GM18858 (cell line): Measurements from ENCODE around the gene SLC5A12.
"Not testable (repeated sequence)": the region's sequence is repeated elsewhere in the genome, so short reads cannot be mapped to it uniquely, and the experiment has no call there.

Experiments
- ATAC-seq: cut with Tn5 transposase; IDR thresholded peaks from one replicate; pipeline ENCODE4 v1.9.1; 2021; ENCODE audit not compliant: unreplicated experiment

SLC5A12 gene

DNA sequence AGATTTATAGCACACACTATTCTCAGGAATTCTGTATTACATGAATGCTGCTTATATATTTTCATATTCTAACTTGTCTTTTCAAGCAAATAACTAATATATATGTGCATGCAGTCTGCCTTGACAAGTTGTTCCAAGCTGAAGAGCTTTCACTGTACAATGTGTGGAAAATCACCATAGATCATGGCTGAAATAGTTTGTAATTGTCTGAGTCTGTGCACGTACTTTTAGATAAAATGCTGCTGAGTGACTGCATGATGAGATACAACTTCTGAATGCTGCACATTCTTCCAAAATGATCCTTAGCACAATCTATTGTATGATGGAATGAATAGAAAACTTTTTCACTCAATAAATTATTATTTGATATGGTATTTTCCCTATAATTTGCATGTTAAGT, 58.9 kb downstream of the SLC5A12 start:
- ATAC-seq = no peak

DNA sequence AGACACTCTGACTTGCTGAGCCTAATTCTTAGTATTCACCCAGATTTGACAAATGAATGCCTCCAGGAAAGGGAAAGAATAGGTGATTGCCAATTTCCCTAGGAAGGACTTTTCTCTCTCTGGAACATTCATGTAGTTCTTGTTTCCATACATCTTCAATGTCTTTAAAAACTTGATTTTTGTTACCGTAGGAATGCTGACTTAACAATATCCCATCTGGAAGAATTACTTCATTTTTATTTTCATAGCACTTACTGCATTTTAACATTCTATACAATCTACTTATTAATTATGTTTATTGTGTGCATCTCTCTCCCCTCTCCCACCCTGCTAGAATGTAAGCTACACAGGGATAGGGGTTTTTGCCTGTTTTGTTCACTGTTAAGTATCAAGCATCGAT, 66.6 kb downstream of the SLC5A12 start:
- ATAC-seq = no peak

DNA sequence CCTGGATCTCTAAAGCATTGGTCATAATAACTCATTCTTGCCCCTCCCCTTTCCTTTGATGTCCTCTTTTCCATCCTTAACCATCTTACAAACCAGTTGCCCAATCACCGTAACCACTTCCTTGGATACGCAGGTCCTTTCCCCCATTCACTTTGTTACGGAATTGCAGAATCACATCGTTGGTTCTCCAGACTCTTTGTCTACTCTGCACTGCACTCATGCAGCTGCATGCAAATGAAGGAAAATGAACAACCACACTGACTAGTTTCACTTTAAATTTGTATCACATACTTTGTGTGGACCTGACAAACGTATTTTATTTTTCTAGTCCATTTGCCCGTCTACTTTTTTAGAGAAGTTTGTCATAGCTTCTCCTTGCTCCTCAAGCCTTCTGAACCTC, 69.9 kb downstream of the SLC5A12 start:
- ATAC-seq = no peak

DNA sequence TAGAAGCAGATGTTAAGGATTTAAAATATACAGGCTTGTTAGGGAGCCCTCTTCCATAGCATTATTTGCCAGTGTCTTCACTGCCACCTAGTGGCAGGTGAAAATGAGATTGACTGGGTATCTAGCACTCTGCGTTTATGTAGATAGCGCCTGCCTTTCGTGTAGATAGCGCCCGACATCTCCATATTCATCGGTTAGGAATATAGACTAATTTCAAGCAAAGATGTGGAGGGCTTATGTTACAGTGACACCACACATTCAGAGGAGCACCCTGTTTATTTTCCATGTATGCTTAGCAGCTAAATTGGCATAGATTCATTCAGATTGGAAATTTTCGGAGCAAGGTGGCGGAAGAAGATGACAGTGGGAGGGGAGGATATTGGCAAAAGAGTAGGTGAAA, 72.0 kb downstream of the SLC5A12 start:
- ATAC-seq = peak; percentile 90

DNA sequence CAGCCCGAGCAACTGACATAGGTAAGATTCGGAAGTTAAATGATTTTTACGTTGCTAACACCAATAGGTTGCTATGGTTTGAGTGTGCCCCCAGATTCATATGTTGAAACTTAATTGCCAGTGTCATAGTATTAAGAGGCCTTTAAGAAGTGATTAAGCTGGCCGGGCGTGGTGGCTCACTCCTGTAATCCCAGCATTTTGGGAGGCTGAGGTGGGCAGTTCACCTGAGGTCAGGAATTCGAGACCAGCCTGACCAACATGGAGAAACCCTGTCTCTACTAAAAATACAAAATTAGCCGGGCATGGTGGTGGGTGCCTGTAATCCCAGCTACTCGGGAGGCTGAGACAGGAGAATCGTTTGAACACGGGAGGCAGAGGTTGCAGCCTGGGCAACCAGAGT, 78.5 kb downstream of the SLC5A12 start:
- ATAC-seq = not testable (repeated sequence)

DNA sequence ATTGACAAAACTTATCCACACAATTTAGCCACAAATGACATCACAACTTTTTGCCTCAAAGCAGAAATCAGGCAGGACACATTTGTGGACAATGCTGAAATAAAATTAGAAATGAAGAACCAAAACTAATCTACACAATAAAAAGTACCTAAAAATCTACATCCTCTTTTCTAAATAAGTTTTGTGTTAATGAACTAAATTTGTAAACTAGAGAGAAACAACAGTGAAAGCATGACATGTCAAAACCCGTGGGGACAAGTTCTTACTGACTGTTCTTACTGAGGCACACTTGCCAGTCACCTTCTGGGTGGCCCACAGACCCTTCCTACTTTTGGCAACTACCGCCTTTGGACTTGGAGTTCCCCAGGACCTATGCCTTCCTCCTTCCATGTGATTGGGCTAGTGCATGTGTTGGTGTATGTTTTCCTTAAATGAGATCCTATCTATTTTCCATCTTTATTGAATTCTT, 89.1 kb downstream of the SLC5A12 start:
- ATAC-seq = peak; percentile 76

DNA sequence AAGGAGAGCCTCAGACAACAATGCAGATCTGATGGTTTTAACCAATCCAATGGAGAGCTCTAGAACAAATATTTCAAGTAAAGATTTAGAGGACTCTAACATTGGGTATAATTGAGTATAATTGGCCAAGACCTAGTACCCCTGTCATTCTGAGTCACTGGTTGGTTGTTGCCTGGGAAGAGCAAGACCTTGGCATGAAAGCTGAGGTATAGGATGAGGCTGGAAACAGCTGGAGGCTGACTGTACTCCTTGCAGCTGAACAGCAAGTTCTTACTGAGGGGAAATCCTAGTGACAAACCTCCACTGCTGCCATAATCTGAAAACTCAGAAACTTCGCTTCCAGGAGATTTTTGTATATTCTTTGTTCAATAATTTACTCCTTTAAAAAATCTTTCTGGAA, 95.5 kb downstream of the SLC5A12 start:
- ATAC-seq = no peak

DNA sequence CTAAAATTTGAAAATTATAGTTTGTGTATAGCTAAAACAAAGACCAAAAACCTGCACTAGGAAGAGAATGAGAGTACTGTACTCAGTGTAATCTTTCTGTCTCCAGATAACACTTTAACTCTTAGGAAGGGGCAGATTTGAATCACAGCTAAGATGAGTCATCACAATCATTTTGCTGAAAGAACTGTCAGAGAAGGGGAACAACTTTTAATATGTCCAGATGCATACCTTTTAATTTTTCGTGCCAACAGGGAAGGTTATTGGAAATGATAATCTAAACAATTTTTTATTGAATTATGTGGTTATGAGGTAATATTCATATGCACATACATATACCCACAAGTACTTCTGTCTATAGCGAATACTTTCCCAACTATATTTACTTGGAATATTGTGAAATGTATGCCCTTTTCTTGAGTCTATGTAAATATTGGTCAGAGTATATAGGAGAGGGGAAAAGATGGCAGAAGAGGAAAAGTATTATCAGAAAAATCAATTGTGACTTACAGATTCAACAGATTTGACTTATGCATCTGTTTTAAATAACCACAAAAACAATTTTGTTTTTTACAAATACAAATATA, 98.7 kb downstream of the SLC5A12 start:
- ATAC-seq = peak; percentile 68

DNA sequence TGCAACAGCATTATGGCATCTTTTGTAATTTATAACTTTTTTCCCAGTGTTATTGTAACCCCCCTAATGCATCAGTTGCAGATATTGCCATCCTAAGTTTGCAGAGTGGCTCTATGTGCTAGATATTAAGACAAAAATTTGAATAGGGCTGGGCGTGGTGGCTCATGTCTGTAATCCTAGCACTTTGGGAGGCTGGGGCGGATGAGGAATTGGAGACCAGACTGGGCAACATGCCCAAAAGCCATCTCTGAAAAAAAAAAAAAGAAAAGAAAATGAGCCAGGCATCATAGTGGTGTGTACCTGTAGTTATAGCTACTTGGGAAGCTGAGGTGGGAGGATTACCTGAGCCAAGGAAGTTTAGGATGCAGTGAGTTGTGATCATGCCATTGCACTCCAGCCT, 99.7 kb downstream of the SLC5A12 start:
- ATAC-seq = no peak

DNA sequence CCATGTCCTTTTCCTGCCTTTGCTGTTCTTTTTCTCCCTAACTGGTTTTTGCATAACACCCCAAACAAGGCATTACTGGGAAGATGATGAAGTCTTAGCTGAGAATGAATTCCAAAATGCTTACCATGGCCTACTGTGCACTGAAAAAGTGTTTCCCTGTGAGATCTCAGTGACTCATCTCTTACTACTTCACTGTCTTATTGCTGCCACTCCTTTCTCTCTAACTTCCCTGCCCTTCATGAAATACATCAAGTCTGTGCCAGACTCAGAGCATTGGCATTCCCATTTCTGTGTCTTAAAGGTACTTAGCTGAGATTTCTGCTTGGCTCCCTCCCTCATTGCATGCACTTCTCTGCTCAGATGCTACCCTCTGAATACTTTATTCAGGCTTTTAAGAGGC, 100.7 kb downstream of the SLC5A12 start:
- ATAC-seq = no peak

DNA sequence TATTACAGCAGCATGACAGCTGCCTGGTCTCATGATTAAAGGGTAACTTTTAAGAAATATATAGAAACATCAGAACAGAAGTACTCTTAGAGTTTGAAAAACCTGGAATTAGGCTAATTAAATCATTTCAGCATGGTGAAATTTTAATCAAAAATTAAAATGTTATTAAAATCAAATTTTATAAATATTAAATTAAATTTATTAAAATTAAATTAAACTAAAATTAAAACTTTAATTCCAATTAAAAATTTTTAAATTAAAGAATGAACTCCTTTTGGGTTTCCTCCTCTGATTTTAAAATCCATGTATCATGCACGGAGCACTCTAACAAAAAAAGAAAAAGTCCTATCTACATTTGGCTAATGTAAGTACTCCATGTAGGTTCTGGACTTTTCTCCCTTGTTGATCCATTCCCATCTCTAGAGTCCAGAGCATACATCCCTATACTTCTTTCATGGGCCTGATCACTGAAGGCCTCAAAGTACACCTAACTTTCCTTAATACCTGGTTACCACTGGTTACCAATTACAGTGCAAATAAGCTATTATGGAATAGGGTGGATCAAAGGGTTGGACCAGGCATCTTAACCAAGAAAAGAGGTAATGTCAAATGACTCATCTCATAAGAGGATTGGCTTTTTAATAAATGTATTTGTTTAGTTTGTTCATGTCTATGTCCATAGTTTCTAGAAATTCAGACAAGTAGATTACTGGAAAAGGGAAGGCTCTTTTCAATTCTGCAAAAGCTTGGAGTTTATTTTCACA, 101.4 kb downstream of the SLC5A12 start:
- ATAC-seq = no peak

DNA sequence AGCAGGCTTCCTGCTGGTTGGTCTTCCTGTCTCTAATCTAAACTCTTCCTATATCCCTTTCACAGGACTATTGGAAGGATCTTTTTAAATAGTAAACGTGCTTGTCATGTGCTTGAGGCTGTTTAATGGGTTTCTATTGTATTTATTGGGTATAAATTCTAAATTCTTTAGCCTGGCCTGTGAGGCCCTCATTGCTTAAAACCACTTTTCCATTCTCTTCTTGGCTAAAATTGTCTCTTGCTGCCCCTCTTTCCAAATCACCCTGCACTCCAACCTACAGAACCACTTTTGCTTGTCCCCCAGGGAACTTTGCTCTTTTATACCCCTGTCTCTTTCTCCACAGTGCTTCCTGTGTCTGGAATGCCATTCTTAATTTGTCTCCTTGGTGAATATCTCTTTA, 103.4 kb downstream of the SLC5A12 start:
- ATAC-seq = no peak
